IPS-18a (cell line): ENCODE data around the gene OPN1MW3.

Source experiments
- H3K27ac ChIP-seq: one replicate; pipeline ENCODE4 v1.5.1; 2013; ENCODE audit warnings: low read length
- H3K27me3 ChIP-seq: one replicate; pipeline ENCODE4 v1.6.1; 2013; ENCODE audit warnings: mild to moderate bottlenecking, low read length; ENCODE audit not compliant: control insufficient read depth, insufficient read depth
- H3K36me3 ChIP-seq: one replicate; pipeline ENCODE4 v1.6.1; 2013; ENCODE audit warnings: low read depth, low read length; ENCODE audit not compliant: control insufficient read depth
- H3K4me1 ChIP-seq: one replicate; pipeline ENCODE4 v1.6.1; 2013; ENCODE audit warnings: low read depth, low read length; ENCODE audit not compliant: control insufficient read depth
- H3K4me3 ChIP-seq: one replicate; pipeline ENCODE4 v1.5.1; 2013; ENCODE audit warnings: low read length
- H3K9ac ChIP-seq: one replicate; pipeline ENCODE4 v1.6.1; 2013; ENCODE audit warnings: mild to moderate bottlenecking, low read length, moderate library complexity
- H3K9me3 ChIP-seq: one replicate; pipeline ENCODE4 v1.6.1; 2013; ENCODE audit warnings: low read depth, low read length; ENCODE audit not compliant: control insufficient read depth

Gene OPN1MW3

GRCh38 chrX:154315416-154315815, 58.0 kb downstream of the OPN1MW3 start:
- Histone ChIP-seq H3K27me3 (no peaks in the 10 kb centered on the region), H3K9ac (no peak overlapping the region), H3K4me3 (no peak overlapping the region), H3K4me1 (no peaks in the 10 kb centered on the region), H3K27ac (no peak overlapping the region), H3K9me3 (no peaks in the 10 kb centered on the region), H3K36me3 (no peaks in the 10 kb centered on the region)

- no peaks in the 10 kb centered on the region for H3K9me3 ChIP-seq
- no peaks in the 10 kb centered on the region for H3K27me3 ChIP-seq
- H3K4me1 ChIP-seq, result no peaks in the 10 kb centered on the region
- H3K9ac ChIP-seq, result no peak overlapping the region
- no peak overlapping the region for H3K4me3 ChIP-seq
- no peak overlapping the region for H3K27ac ChIP-seq
- no peaks in the 10 kb centered on the region for H3K36me3 ChIP-seq
Observed at GRCh38 chrX:154317391-154317995, 60.1 kb downstream of the OPN1MW3 start.

- H3K4me1 ChIP-seq, result no peaks in the 10 kb centered on the region
- H3K9me3 ChIP-seq, result no peaks in the 10 kb centered on the region
- H3K36me3 ChIP-seq, result no peaks in the 10 kb centered on the region
- H3K27me3 ChIP-seq, result no peaks in the 10 kb centered on the region
- H3K4me3 ChIP-seq, result no peak overlapping the region
- no peak overlapping the region for H3K27ac ChIP-seq
- H3K9ac ChIP-seq, result no peak overlapping the region
Observed at GRCh38 chrX:154320406-154320805, 63.0 kb downstream of the OPN1MW3 start.
